ENCODE data around the gene GTF3C5.

GRCh38 chr9:133063159-133063499, 32.3 kb downstream of the GTF3C5 start:
- TF ChIP-seq RAD21 (CRISPR knock-in tag; conservative IDR thresholded peaks at IDR 0.05 in 1 of 2, IDR thresholded peaks at IDR 0.05 in 1 of 2) (no peak), E4F1 (CRISPR knock-in tag; IDR thresholded peaks at IDR 0.05; ENCODE audit: borderline replicate concordance) (no peak), JUND (IDR thresholded peaks at IDR 0.05; ENCODE audit: borderline replicate concordance, low read depth, low read length) (no peak), JUND (tag; IDR thresholded peaks at IDR 0.05; ENCODE audit: borderline replicate concordance, low read depth, low read length) (no peak), ARID1B (IDR thresholded peaks at IDR 0.05) (no peak), FOXA1 (IDR thresholded peaks at IDR 0.05; ENCODE audit: borderline replicate concordance) (no peak), CLOCK (CRISPR knock-in tag; IDR thresholded peaks at IDR 0.05; ENCODE audit: borderline replicate concordance) (no peak), ATF2 (CRISPR knock-in tag; IDR thresholded peaks at IDR 0.05) (no peak)
- TF ChIP-seq, protein P1, sequence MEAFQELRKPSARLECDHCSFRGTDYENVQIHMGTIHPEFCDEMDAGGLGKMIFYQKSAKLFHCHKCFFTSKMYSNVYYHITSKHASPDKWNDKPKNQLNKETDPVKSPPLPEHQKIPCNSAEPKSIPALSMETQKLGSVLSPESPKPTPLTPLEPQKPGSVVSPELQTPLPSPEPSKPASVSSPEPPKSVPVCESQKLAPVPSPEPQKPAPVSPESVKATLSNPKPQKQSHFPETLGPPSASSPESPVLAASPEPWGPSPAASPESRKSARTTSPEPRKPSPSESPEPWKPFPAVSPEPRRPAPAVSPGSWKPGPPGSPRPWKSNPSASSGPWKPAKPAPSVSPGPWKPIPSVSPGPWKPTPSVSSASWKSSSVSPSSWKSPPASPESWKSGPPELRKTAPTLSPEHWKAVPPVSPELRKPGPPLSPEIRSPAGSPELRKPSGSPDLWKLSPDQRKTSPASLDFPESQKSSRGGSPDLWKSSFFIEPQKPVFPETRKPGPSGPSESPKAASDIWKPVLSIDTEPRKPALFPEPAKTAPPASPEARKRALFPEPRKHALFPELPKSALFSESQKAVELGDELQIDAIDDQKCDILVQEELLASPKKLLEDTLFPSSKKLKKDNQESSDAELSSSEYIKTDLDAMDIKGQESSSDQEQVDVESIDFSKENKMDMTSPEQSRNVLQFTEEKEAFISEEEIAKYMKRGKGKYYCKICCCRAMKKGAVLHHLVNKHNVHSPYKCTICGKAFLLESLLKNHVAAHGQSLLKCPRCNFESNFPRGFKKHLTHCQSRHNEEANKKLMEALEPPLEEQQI (IDR thresholded peaks at IDR 0.05), result no peak
- TF ChIP-seq, protein P2, sequence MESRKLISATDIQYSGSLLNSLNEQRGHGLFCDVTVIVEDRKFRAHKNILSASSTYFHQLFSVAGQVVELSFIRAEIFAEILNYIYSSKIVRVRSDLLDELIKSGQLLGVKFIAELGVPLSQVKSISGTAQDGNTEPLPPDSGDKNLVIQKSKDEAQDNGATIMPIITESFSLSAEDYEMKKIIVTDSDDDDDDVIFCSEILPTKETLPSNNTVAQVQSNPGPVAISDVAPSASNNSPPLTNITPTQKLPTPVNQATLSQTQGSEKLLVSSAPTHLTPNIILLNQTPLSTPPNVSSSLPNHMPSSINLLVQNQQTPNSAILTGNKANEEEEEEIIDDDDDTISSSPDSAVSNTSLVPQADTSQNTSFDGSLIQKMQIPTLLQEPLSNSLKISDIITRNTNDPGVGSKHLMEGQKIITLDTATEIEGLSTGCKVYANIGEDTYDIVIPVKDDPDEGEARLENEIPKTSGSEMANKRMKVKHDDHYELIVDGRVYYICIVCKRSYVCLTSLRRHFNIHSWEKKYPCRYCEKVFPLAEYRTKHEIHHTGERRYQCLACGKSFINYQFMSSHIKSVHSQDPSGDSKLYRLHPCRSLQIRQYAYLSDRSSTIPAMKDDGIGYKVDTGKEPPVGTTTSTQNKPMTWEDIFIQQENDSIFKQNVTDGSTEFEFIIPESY (CRISPR knock-in tag; IDR thresholded peaks at IDR 0.05), result no peak
- TF ChIP-seq, protein P3, sequence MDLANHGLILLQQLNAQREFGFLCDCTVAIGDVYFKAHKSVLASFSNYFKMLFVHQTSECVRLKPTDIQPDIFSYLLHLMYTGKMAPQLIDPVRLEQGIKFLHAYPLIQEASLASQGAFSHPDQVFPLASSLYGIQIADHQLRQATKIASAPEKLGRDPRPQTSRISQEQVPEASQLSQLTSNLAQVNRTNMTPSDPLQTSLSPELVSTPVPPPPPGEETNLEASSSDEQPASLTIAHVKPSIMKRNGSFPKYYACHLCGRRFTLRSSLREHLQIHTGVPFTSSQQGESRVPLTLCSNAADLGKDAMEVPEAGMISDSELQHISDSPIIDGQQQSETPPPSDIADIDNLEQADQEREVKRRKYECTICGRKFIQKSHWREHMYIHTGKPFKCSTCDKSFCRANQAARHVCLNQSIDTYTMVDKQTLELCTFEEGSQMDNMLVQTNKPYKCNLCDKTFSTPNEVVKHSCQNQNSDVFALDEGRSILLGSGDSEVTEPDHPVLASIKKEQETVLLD (IDR thresholded peaks at IDR 0.05), result no peak
- TF ChIP-seq, protein P4, sequence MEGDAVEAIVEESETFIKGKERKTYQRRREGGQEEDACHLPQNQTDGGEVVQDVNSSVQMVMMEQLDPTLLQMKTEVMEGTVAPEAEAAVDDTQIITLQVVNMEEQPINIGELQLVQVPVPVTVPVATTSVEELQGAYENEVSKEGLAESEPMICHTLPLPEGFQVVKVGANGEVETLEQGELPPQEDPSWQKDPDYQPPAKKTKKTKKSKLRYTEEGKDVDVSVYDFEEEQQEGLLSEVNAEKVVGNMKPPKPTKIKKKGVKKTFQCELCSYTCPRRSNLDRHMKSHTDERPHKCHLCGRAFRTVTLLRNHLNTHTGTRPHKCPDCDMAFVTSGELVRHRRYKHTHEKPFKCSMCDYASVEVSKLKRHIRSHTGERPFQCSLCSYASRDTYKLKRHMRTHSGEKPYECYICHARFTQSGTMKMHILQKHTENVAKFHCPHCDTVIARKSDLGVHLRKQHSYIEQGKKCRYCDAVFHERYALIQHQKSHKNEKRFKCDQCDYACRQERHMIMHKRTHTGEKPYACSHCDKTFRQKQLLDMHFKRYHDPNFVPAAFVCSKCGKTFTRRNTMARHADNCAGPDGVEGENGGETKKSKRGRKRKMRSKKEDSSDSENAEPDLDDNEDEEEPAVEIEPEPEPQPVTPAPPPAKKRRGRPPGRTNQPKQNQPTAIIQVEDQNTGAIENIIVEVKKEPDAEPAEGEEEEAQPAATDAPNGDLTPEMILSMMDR (IDR thresholded peaks at IDR 0.05 in 2 of 3, conservative IDR thresholded peaks at IDR 0.05 in 1 of 3; ENCODE audit: insufficient read depth in 2 of 3, low read depth in 1 of 3, low read length in 3 of 3), result no peak
